Measurements from ENCODE around the gene SPATA31E1. TPM values are rescaled to one million over a fixed set of nuclear protein-coding genes. Genes with fewer than 3 reads are reported as not detected.

Gene SPATA31E1
- total and polyA plus RNA-seq, 11 donors = not detected

DNA sequence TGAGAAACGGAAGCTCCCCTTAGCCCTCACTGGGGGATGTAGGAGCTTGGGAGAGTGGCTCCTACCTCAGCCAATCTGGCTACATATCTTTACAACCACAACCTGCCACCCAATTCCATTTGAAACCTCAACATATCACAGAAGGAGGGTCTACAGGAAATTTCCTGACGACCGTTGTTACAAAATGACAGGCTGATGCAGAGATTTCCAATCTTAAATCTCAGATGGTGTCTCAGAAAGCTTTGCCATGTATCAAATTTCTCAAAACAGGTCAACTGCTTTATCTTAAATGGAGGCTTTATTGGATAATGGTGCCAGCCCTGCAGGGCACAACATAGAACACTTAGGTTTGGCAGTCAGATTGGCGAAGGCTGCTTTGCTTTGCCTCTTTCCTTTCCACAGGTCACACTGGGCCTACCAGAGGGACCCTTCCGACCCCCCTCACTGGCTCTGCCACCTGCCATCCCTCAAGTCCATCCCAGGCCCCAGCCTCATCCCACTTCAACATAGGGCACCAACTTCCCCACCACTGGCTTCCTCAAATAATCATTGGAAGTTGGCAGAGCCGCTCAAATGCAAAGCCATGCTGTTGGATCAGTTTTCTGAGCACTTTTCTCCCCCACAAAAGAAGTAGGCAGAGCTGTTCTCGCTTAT, 11.1 kb upstream of the SPATA31E1 start:
- ATAC-seq (no peak), DNase-seq (no peak)
- no peak for TF ChIP-seq POLR2A (IDR thresholded peaks at IDR 0.05)
- TF ChIP-seq, protein P1, sequence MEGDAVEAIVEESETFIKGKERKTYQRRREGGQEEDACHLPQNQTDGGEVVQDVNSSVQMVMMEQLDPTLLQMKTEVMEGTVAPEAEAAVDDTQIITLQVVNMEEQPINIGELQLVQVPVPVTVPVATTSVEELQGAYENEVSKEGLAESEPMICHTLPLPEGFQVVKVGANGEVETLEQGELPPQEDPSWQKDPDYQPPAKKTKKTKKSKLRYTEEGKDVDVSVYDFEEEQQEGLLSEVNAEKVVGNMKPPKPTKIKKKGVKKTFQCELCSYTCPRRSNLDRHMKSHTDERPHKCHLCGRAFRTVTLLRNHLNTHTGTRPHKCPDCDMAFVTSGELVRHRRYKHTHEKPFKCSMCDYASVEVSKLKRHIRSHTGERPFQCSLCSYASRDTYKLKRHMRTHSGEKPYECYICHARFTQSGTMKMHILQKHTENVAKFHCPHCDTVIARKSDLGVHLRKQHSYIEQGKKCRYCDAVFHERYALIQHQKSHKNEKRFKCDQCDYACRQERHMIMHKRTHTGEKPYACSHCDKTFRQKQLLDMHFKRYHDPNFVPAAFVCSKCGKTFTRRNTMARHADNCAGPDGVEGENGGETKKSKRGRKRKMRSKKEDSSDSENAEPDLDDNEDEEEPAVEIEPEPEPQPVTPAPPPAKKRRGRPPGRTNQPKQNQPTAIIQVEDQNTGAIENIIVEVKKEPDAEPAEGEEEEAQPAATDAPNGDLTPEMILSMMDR (IDR thresholded peaks at IDR 0.05) = no peak
- intact Hi-C loops (cut with DNase I) = no loop called here
- H3K4me3 ChIP-seq = no peak overlapping the region
- no peaks in the 10 kb centered on the region for H3K9me3 ChIP-seq
- H3K4me1 ChIP-seq = no peaks in the 10 kb centered on the region
- 82 to 87% (median 84%) methylated on average over 7 of the region's 7 CpGs for WGBS, 4 donors
- H3K36me3 ChIP-seq = no peaks in the 10 kb centered on the region
- H3K27me3 ChIP-seq = no peaks in the 10 kb centered on the region
- H3K27ac ChIP-seq = peak overlapping the region in 1 of 12 donors; percentile 76

DNA sequence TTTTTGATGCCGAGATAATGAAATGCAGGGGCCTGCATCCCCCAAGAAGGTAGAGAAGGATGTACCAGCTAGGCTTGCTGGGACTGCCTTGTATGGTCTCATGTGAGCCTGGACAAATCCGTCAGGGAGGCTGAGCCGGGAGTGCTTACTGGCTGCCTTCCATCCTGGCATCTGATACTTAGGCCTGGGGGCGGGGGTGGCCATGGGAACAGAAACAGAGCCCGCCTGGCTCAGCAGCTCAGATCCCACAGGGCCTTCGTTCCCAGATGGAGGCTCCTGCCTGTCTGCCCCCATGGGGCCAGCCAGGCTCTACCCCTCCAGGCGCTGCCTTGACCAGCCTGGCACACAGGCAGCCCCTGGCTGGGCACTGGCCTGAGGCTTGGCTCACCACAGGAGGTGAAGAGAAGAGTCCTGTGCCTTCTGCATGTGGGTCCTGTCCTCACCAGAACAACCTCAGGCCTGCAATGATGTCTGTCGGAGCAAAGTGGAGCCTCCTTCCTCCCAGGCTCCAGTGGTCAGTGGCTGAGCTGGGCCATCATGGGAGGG, 10.5 kb upstream of the SPATA31E1 start:
- TF ChIP-seq, protein P1 (IDR thresholded peaks at IDR 0.05) = no peak
- no peak for TF ChIP-seq POLR2A (IDR thresholded peaks at IDR 0.05)
- H3K4me1 ChIP-seq = no peaks in the 10 kb centered on the region
- H3K27me3 ChIP-seq = no peaks in the 10 kb centered on the region
- H3K4me3 ChIP-seq = no peak overlapping the region
- no peaks in the 10 kb centered on the region for H3K9me3 ChIP-seq
- ATAC-seq = peak in 1 of 4 donors; percentile 39
- WGBS, 4 donors = 45 to 68% (median 62%) methylated on average over 6 to 8 of the region's 8 CpGs
- intact Hi-C loops (cut with DNase I) = no loop called here
- H3K36me3 ChIP-seq = no peaks in the 10 kb centered on the region
- no peak for DNase-seq
- peak overlapping the region in 1 of 12 donors; percentile 76 for H3K27ac ChIP-seq

DNA sequence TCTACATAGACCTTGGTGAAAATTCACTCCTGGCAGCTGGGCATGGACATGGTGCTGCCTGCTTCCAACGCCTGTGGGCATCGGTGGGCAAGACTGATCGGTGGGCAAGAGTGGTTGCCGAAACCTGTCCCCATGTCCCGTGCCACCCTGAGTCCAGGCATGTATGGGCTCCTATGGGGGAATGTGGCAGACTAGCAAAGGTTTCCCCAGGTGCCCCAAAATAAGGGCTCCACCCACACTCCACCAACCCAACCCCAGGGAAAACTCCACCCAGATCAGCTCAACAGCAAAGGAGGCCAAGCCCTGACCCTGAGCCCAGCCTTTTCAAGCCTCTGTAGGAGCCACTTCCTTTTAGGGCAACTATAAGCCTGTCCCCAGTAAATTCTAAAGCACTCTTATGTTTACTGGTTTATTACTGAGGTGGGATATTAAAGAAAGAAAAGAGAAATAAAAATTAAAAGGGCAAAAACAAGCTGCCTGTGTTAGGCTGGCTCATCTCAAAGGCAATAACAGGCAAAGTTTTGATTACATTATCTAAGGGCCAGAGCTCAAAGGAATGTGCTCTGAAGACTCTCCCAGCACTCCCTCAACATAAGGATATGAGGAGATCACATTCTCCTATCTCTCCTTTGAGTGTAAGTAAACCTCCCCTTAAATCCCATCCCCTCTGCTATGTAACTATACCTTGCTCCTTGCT, 8.9 kb upstream of the SPATA31E1 start:
- ATAC-seq = no peak
- H3K27me3 ChIP-seq = no peaks in the 10 kb centered on the region
- no peak for TF ChIP-seq POLR2A (IDR thresholded peaks at IDR 0.05)
- H3K4me3 ChIP-seq = no peak overlapping the region
- intact Hi-C loops (cut with DNase I) = no loop called here
- H3K36me3 ChIP-seq = no peaks in the 10 kb centered on the region
- DNase-seq = no peak
- no peaks in the 10 kb centered on the region for H3K4me1 ChIP-seq
- WGBS, 4 donors = 87 to 97% (median 95%) methylated on average over 5 of the region's 5 CpGs
- H3K27ac ChIP-seq = peak overlapping the region in 1 of 12 donors; percentile 76
- H3K9me3 ChIP-seq = peaks cover 0 to 5% (median 0%) of the 10 kb centered on the region in 12 donors

DNA sequence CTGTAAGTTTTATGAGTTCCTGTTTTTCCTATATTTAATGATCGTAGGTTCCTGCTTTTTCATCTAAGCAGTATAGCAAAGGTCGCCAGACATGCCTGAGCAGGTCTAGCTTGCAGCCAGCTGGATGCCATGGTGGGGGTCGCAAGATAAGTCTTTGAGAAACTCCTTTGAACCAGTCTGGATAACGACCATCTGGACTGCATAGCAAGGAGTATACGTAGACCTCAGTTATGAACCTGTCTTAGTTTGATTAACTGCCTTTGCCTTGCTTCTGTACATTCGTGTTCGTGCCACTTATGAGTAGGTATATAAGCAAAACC, 8.4 kb upstream of the SPATA31E1 start:
- no peak overlapping the region for H3K4me3 ChIP-seq
- DNase-seq = no peak
- H3K27ac ChIP-seq = peak overlapping the region in 1 of 12 donors; percentile 6
- no peak for ATAC-seq
- no peaks in the 10 kb centered on the region for H3K36me3 ChIP-seq
- WGBS, 4 donors = 63 to 67% (median 63%) methylated on average over 7 of the region's 7 CpGs
- intact Hi-C loops (cut with DNase I) = no loop called here
- H3K27me3 ChIP-seq = no peaks in the 10 kb centered on the region
- H3K9me3 ChIP-seq = peaks cover 0 to 5% (median 0%) of the 10 kb centered on the region in 12 donors
- TF ChIP-seq, protein P1 (IDR thresholded peaks at IDR 0.05) = no peak
- TF ChIP-seq POLR2A (IDR thresholded peaks at IDR 0.05) = no peak
- H3K4me1 ChIP-seq = no peaks in the 10 kb centered on the region

Measured in heart left ventricle (tissue), 16 donors.